ENCODE results near the gene CLDN9. TPM values are rescaled to one million over a fixed set of nuclear protein-coding genes. Genes with fewer than 3 reads are reported as not detected.

The CLDN9 gene
- total and polyA plus RNA-seq, 12 donors, result 0.19 to 3.2 (median 0.90) TPM

- no peaks in the 10 kb centered on the region for H3K9me3 ChIP-seq
- no peaks in the 10 kb centered on the region for H3K36me3 ChIP-seq
- H3K27ac ChIP-seq, result no peak overlapping the region
- peaks cover 60 to 91% (median 84%) of the 10 kb centered on the region in 7 donors for H3K27me3 ChIP-seq
- no peak for ATAC-seq
- peaks cover 16 to 59% (median 45%) of the 10 kb centered on the region in 9 donors for H3K4me1 ChIP-seq
- H3K4me3 ChIP-seq, result peak overlapping the region in 8 of 10 donors; percentile 8 to 42 (median 41)
- intact Hi-C loops (cut with DNase I), result no loop called here
- 0 to 2% methylated on average over 57 to 68 of the region's 68 CpGs for WGBS, 2 donors
- DNase-seq, result no peak
- no peak for TF ChIP-seq CTCF (IDR thresholded peaks at IDR 0.05)
Measured at GRCh38 chr16:2964475-2965336, 48.0 kb upstream of the CLDN9 start.

- Histone ChIP-seq H3K27me3 (peaks cover 53 to 77% (median 71%) of the 10 kb centered on the region in 7 donors), H3K27ac (no peak overlapping the region), H3K36me3 (no peaks in the 10 kb centered on the region), H3K9me3 (no peaks in the 10 kb centered on the region), H3K4me3 (peak overlapping the region in 8 of 10 donors; percentile 5 to 37 (median 24)), H3K4me1 (peaks cover 16 to 73% (median 51%) of the 10 kb centered on the region in 9 donors)
- TF ChIP-seq CTCF (IDR thresholded peaks at IDR 0.05), result no peak
- DNase-seq (no peak), ATAC-seq (no peak)
- 48 to 55% methylated on average over 39 of the region's 39 CpGs for WGBS, 2 donors
- intact Hi-C loops (cut with DNase I), result no loop called here
Measured at GRCh38 chr16:2966043-2966807, 46.5 kb upstream of the CLDN9 start.

- Histone ChIP-seq H3K27me3 (peaks cover 51 to 71% (median 65%) of the 10 kb centered on the region in 7 donors), H3K27ac (no peak overlapping the region), H3K9me3 (no peaks in the 10 kb centered on the region), H3K4me3 (peak overlapping the region in 9 of 10 donors; percentile 5 to 37 (median 20)), H3K36me3 (peaks cover 0 to 2% (median 0%) of the 10 kb centered on the region in 9 donors), H3K4me1 (peaks cover 16 to 71% (median 55%) of the 10 kb centered on the region in 9 donors)
- DNase-seq, result no peak
- TF ChIP-seq CTCF (IDR thresholded peaks at IDR 0.05), result peak in 4 of 9 donors; percentile 7 to 41 (median 24)
- WGBS, 2 donors, result 2% methylated on average over 42 to 46 of the region's 46 CpGs
- intact Hi-C loops (cut with DNase I), result no loop called here
- no peak for ATAC-seq
Measured at GRCh38 chr16:2966808-2967191, 45.9 kb upstream of the CLDN9 start.

- 10 to 13% methylated on average over 34 to 51 of the region's 51 CpGs for WGBS, 2 donors
- no peak for ATAC-seq
- Histone ChIP-seq H3K9me3 (no peaks in the 10 kb centered on the region), H3K27ac (no peak overlapping the region), H3K4me1 (peaks cover 16 to 70% (median 58%) of the 10 kb centered on the region in 9 donors), H3K36me3 (peaks cover 0 to 6% (median 0%) of the 10 kb centered on the region in 9 donors), H3K27me3 (peaks cover 51 to 67% (median 61%) of the 10 kb centered on the region in 7 donors), H3K4me3 (peak overlapping the region in 8 of 10 donors; percentile 5 to 37 (median 24))
- intact Hi-C loops (cut with DNase I), result no loop called here
- DNase-seq, result no peak
- peak in 1 of 9 donors; percentile 0 for TF ChIP-seq CTCF (IDR thresholded peaks at IDR 0.05)
Measured at GRCh38 chr16:2967211-2967631, 45.5 kb upstream of the CLDN9 start.
